Retina (tissue), 1 donor: Measurements from ENCODE around the gene FBXO36.

Experiments
- DNase-seq: peaks from one replicate; pipeline ENCODE4 v3.0.0-alpha.2; 2016

FBXO36 gene

DNA sequence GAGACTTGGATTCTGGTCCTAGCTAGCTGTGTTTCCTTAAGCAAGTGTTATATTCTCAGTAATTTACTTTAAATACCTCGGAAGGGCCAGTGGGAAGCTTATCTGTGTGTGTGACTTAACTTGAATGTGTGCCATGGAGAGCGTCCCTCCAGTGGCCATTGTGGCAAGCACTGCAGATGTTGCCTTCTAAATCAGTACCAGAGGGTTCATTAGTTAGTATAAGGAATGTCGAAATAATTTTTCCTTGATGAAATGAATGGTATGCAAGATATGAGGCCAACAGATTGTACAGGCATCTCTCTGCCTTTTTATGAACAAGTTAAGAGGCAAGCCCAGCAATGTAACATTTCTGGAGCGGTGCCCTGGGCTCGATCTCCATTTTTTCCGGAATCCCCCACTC, 52.0 kb downstream of the FBXO36 start:
- no peak for DNase-seq

DNA sequence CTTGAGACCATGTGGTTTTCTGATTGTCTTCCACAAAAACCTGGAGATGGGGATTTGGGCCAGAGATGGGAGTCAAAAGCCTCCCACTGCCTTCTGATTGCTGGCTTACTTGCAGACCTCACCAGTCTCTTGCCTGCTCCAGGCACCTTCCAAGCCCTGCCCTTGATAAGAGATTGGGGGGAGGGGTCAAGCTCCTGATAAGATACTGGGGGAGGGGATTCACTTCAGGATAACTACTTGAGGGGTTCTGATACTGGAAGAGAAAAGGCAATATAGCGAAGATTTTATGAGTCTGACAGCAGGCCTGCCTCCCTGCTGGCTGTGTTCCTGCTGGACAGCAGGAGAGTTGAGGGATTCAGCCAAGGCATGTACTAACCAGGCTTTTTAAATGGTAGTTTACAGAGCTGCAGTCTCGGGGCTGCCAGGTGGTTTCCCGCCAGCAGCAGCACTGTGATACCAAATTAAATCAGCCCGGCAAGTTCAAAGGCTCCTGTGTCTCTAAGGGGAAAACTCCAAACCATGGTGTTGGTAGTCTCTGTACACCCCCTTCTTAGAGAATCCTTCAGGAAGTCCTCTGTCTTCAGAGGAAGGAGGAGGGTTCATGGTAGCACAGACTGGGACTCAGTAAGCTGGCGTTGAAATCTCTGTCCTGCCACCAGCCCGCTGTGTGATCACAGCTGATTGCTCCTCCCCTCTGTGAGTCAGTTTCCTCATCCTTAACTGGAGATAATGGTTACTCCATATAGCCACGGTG, 58.3 kb downstream of the FBXO36 start:
- no peak for DNase-seq

DNA sequence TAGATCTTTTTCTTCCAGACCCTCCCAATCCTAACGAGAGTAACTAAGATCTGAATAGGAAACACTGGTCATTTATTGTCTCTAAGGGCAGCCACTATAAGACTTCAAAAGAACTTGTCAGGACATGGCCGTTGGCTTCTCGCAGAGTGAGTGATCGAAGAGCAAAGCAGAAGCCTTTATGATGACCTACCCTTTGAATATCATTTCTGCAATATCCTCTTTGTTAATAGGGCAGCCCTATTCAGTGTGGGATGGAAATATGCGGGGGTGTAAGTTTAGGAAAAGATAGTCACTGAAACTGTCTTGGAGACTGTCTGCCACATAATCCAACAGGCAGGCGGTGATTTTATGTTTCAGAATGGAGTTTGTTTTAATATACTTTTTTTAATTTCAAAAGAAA, 70.9 kb downstream of the FBXO36 start:
- no peak for DNase-seq

- DNase-seq: no peak
Measured at GRCh38 chr2:229996320-229996719, 74.0 kb downstream of the FBXO36 start.

- no peak for DNase-seq
Measured at GRCh38 chr2:229997565-229997964, 75.3 kb downstream of the FBXO36 start.

DNA sequence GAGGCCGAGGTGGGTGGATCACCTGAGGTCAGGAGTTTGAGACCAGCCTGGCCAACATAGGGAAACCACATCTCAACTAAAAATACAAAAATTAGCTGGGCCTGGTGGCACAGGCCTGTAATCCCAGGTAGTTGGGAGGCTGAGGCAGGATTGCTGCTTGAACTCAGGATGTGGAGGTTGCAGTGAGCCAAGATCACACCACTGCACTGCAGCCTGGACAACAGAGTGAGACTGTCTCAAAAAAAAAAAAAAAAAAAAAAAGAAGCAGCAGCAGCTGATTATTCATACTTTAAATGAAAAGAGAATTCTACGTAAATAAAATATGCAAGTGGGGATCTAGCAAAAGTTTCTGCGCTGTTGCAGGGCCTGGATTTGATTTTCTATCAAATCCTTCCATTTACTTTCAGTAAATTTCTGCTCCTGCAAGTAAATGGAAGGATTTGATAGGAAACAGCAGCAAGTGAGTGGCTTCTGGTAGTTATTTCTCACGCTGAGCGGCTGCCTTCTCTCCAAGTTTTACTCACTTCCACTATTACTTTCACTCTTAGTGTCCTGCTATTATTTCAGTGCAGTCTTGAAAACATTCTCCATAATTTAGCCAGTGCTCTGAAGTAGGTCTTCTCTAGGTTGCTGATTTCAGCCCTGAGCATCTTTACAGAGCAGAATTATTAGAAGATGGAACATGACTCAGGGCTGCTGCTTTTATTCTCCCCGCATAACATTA, 78.0 kb downstream of the FBXO36 start:
- DNase-seq: no peak

- DNase-seq: peak; percentile 33
Measured at GRCh38 chr2:230007931-230008707, 85.8 kb downstream of the FBXO36 start.

DNA sequence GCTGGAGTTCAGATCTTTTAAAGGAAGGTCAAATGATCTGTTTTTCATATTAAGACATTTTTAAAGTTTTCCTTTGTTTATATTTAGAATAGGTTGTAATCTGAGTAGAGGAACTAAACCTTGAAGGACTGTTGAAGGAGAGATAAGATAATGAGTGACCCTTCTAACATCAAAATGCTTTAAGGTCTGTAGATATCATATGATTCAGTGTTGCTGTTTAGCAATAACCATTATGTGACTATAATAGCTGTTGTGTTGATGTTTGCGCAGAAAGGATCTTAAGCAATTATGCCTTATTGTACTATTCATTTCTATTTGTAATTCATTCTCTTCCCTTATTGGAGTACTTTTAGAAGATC, 86.4 kb downstream of the FBXO36 start:
- DNase-seq: no peak

DNA sequence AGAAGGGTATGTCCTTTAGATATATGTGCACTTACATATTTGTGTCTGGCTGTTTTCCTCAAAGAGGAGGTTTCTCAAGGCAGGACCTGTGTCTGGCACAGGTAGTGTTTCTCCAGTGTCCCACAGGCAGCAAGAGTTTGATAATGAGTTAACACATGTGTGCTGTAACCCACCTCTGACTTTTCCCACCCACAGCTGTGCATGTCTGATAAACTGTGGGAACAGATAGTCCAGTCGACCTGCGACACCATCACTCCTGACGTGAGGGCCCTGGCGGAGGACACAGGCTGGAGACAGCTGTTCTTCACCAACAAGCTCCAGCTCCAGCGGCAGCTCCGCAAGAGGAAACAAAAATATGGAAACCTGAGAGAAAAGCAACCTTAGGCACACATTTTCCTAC, 88.2 kb downstream of the FBXO36 start:
- DNase-seq: no peak

DNA sequence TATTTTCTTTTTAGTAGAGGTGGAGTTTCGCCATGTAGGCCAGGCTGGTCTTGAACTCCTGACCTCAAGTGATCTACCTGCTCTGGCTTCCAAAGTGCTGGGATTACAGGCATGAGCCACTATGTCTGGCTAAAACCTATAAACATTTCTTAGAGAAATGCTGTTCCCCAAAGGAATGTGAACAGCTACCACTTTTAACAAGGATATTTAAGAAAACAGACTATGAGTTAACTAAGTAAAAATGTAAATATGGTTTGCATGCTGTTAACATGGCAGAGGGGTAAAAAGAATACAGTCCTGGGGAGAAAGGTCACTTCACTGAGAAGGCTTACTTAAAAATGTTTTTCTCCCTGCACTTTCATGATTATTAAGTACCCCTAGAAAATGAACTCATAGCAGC, 89.3 kb downstream of the FBXO36 start:
- no peak for DNase-seq

GRCh38 chr2:230012267-230012884, 90.1 kb downstream of the FBXO36 start:
- DNase-seq: no peak

DNA sequence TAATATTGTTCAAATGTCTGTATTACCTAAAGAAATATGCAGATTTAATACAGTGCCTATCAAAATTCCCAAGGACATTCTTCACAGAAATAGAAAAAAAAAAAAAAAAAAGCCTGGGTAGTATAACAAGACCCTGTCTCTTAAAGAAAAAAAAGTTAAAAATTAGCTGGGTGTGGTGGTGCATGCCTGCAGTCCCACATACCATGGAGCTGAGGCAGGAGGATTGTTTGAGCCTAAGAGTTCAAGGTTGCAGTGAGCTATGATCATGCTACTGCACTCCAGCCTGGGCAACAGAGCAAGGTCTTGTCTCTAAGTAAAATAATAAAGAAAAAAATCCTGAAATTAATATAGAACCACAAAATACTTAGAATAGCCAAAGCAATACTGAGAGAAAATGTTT, 94.5 kb downstream of the FBXO36 start:
- no peak for DNase-seq

- no peak for DNase-seq
Measured at GRCh38 chr2:230018153-230018552, 95.8 kb downstream of the FBXO36 start.

DNA sequence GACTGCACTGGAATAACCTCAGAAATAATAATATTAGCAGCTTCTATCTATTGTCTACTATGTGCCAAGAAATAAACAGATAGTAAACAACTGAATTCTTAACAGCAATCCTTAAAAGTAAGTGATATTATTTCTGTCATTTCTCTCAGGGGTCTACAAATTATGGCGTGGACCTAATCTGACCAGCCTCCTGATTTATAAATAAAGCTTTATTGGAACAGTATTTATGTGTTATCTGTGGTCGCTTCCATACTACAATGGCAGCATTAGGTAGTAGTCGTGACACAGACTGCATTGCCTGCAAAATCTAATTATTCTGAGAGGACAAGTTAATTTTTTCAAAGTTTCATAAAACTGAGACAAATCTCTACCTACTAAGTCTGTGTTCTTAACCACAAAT, 97.4 kb downstream of the FBXO36 start:
- DNase-seq: no peak

- no peak for DNase-seq
Measured at GRCh38 chr2:230023313-230023712, 101.0 kb downstream of the FBXO36 start.

GRCh38 chr2:230042195-230042594, 119.9 kb downstream of the FBXO36 start:
- no peak for DNase-seq

- no peak for DNase-seq
Measured at GRCh38 chr2:230043025-230043424, 120.7 kb downstream of the FBXO36 start.

DNA sequence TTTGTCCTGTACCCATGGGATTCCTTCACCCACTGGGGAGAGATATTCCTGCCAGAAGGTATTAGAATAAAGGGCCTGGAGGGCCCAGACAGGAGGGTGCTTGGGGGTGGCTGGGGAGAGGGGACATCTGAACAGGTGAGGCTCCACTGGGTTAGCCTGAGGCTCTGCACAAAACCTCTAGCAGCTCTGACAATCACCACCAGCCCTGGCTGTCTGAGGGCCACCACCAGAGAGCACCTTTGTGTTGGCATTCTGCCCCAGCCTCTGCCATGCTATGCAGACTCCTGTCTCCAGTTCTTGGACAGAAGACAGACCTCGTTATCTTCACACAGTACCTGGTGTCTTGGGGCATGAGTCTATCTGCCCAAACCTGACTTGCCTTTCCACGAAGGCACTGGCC, 121.2 kb downstream of the FBXO36 start:
- no peak for DNase-seq

GRCh38 chr2:230046491-230046890, 124.2 kb downstream of the FBXO36 start:
- DNase-seq: no peak

GRCh38 chr2:230048010-230048671, 125.8 kb downstream of the FBXO36 start:
- DNase-seq: no peak

GRCh38 chr2:230050136-230050535, 127.8 kb downstream of the FBXO36 start:
- no peak for DNase-seq

GRCh38 chr2:230052299-230052698, 130.0 kb downstream of the FBXO36 start:
- no peak for DNase-seq
